ENCODE measurements around the gene MANF. TPM values are rescaled to one million over a fixed set of nuclear protein-coding genes. Genes with fewer than 3 reads are reported as not detected.

The MANF gene
- total RNA-seq, 1 experiment from 2014 or later = 271 TPM

GRCh38 chr3:51382947-51383578 lies 2.0 kb upstream of the MANF start:
- Mint-ChIP-seq H3K4me3 (ENCODE audit: unreplicated experiment) (peak overlapping the region; percentile 90), H3K36me3 (ENCODE audit: insufficient read depth, unreplicated experiment) (no peaks in the 10 kb centered on the region), H3K27me3 (ENCODE audit: insufficient read depth, unreplicated experiment) (no peaks in the 10 kb centered on the region), H3K4me1 (ENCODE audit: insufficient read depth, unreplicated experiment) (peaks cover 20% of the 10 kb centered on the region), H3K27ac (ENCODE audit: low read depth, unreplicated experiment) (no peak overlapping the region), H3K9me3 (ENCODE audit: unreplicated experiment) (no peaks in the 10 kb centered on the region)
- CTCF ChIA-PET = interaction anchor here (0.6 to 3.7 kb wide), 7 partner anchors 11 to 898 kb away, joined by 3 to 29 read pairs (median 4); no protein-coding TSS in a partner anchor
- TF ChIP-seq CTCF (IDR thresholded peaks at IDR 0.05; ENCODE audit: unreplicated experiment) = no peak
- BruUV-seq (replicated peaks) = no TSS peak
- no peak for DNase-seq (ENCODE audit: unreplicated experiment)
- POLR2A ChIA-PET = no interaction called here
- intact Hi-C loops (cut with micrococcal nuclease) = no loop called here

GRCh38 chr3:51384055-51384725 lies 901 bp upstream of the MANF start:
- intact Hi-C loops (cut with micrococcal nuclease) = loop anchor here (2.0 kb wide), 1 partner anchor 767 kb away; the partner anchor contains the start of gene MAPKAPK3
- DNase-seq (ENCODE audit: unreplicated experiment) = no peak
- CTCF ChIA-PET = interaction anchor here (0.6 to 3.7 kb wide), 4 partner anchors 12 to 1084 kb away, joined by 3 to 29 read pairs (median 5); no protein-coding TSS in a partner anchor

GRCh38 chr3:51385621-51386091 lies 565 bp downstream of the MANF start:
- intact Hi-C loops (cut with micrococcal nuclease) = loop anchor here (2.0 to 5.0 kb wide), 2 partner anchors 287 to 769 kb away; partner anchors contain the start of genes MAPKAPK3 and TEX264
- Mint-ChIP-seq H3K27me3 (ENCODE audit: insufficient read depth, unreplicated experiment) (no peaks in the 10 kb centered on the region), H3K4me1 (ENCODE audit: insufficient read depth, unreplicated experiment) (peaks cover 26% of the 10 kb centered on the region), H3K36me3 (ENCODE audit: insufficient read depth, unreplicated experiment) (peaks cover 14% of the 10 kb centered on the region), H3K9me3 (ENCODE audit: unreplicated experiment) (no peaks in the 10 kb centered on the region), H3K4me3 (ENCODE audit: unreplicated experiment) (peak overlapping the region; percentile 90), H3K27ac (ENCODE audit: low read depth, unreplicated experiment) (peak overlapping the region; percentile 98)
- no peak for DNase-seq (ENCODE audit: unreplicated experiment)
- no peak for TF ChIP-seq CTCF (IDR thresholded peaks at IDR 0.05; ENCODE audit: unreplicated experiment)
- no TSS peak for BruUV-seq (replicated peaks)
- POLR2A ChIA-PET = interaction anchor here (0.6 to 3.1 kb wide), 18 partner anchors 11 to 818 kb away, joined by 3 to 28 read pairs (median 4); partner anchors contain the start of genes ACY1, C3orf18, CISH and DCAF1
- CTCF ChIA-PET = interaction anchor here (0.5 to 3.7 kb wide), 8 partner anchors 15 to 833 kb away, joined by 3 to 29 read pairs (median 4); no protein-coding TSS in a partner anchor

More at GRCh38 chr3:51384055-51384725, 901 bp upstream of the MANF start:
- H3K9me3 Mint-ChIP-seq (ENCODE audit: unreplicated experiment) = no peaks in the 10 kb centered on the region
- peaks cover 9% of the 10 kb centered on the region for H3K36me3 Mint-ChIP-seq (ENCODE audit: insufficient read depth, unreplicated experiment)
- no peak for TF ChIP-seq CTCF (IDR thresholded peaks at IDR 0.05; ENCODE audit: unreplicated experiment)
- POLR2A ChIA-PET = interaction anchor here (0.6 to 3.1 kb wide), 7 partner anchors 22 to 815 kb away, joined by 3 to 28 read pairs (median 9); partner anchors contain the start of genes DCAF1, HEMK1 and MAPKAPK3
- peak overlapping the region; percentile 98 for H3K27ac Mint-ChIP-seq (ENCODE audit: low read depth, unreplicated experiment)
- no peaks in the 10 kb centered on the region for H3K27me3 Mint-ChIP-seq (ENCODE audit: insufficient read depth, unreplicated experiment)
- BruUV-seq (replicated peaks) = TSS peak; percentile 76
- H3K4me3 Mint-ChIP-seq (ENCODE audit: unreplicated experiment) = peak overlapping the region; percentile 90
- peaks cover 22% of the 10 kb centered on the region for H3K4me1 Mint-ChIP-seq (ENCODE audit: insufficient read depth, unreplicated experiment)
